ENCODE data around the gene ATP11B. TPM values are rescaled to one million over a fixed set of nuclear protein-coding genes. Genes with fewer than 3 reads are reported as not detected.

The ATP11B gene
- total and polyA plus RNA-seq, 2 of the 8 experiments (the other 6 are each of a cell fraction or from before 2014, with no cell fraction given): 5.1 to 26.5 TPM

GRCh38 chr3:182969853-182970252 lies 176.5 kb downstream of the ATP11B start:
- H3K9ac ChIP-seq (replicated peaks in 1 of 4; ENCODE audit: extremely low read depth in 1 of 4, low read depth in 3 of 4, low read length in 3 of 4): no peak overlapping the region
- POLR2A ChIA-PET (ENCODE audit: partially characterized antibody): interaction anchor here (1.7 kb wide), 1 partner anchor 12 kb away, joined by 3 read pairs; no protein-coding TSS in a partner anchor

More at GRCh38 chr3:182969853-182970252, 176.5 kb downstream of the ATP11B start:
- Histone ChIP-seq H3K4me2 (ENCODE audit: insufficient read depth in 1 of 2, low read depth in 2 of 2, low read length in 2 of 2) (no peak overlapping the region), H2BK15ac (ENCODE audit: low read length) (no peak overlapping the region), H2BK12ac (ENCODE audit: low read depth, low read length) (no peak overlapping the region), H3K4me1 (replicated peaks in 1 of 4; ENCODE audit: control insufficient read depth in 3 of 4, insufficient read depth in 4 of 4, low read length in 3 of 4) (peaks cover 0 to 3% (median 1%) of the 10 kb centered on the region in 4 experiments; a peak in 4 of 7 replicates), H3K56ac (replicated peaks; ENCODE audit: insufficient read length, low read depth, low read length) (no peak overlapping the region), H3K36me3 (ENCODE audit: control insufficient read depth in 2 of 4, insufficient read depth in 4 of 4, low read length in 3 of 4) (no peaks in the 10 kb centered on the region), H3K27ac (ENCODE audit: low read depth, low read length) (no peak overlapping the region), H3K23ac (ENCODE audit: insufficient read length) (no peak overlapping the region), H3K27me3 (replicated peaks in 1 of 4; ENCODE audit: control insufficient read depth in 3 of 4, extremely low read depth in 1 of 4, insufficient read depth in 3 of 4, low read length in 3 of 4) (no peaks in the 10 kb centered on the region), H3K79me2 (ENCODE audit: control insufficient read depth in 1 of 2, insufficient read depth in 2 of 2, low read length in 2 of 2) (peaks cover 0 to 95% of the 10 kb centered on the region in 2 experiments; a peak in 3 of 4 replicates), H3K4me3 (ENCODE audit: extremely low read depth in 1 of 4, insufficient read depth in 2 of 4, low read depth in 3 of 4, low read length in 4 of 4) (no peak overlapping the region), H2AFZ (ENCODE audit: low read length) (no peak overlapping the region), H3K79me1 (ENCODE audit: low read depth, low read length) (peaks cover 3% of the 10 kb centered on the region), H3K4ac (replicated peaks; ENCODE audit: insufficient read length, low read depth, low read length) (no peak overlapping the region), H2BK5ac (ENCODE audit: low read depth, low read length) (no peak overlapping the region), H2AK5ac (ENCODE audit: low read depth, low read length) (no peak overlapping the region), H3K9me3 (ENCODE audit: insufficient read depth in 2 of 2, low read depth in 1 of 2, low read length in 1 of 2) (no peaks in the 10 kb centered on the region), H4K8ac (ENCODE audit: extremely low read depth, insufficient read depth, low read length) (no peak overlapping the region), H3K23me2 (ENCODE audit: low read depth, low read length) (no peaks in the 10 kb centered on the region), H4K91ac (replicated peaks; ENCODE audit: insufficient read length, low read length) (no peak overlapping the region), H2BK20ac (ENCODE audit: low read length) (no peak overlapping the region), H3K14ac (ENCODE audit: insufficient read length) (no peak overlapping the region), H3K18ac (ENCODE audit: extremely low read depth, low read length) (0 out of 2 replicates have a peak overlapping the region, but pooled peaks have one; percentile 15), H4K5ac (ENCODE audit: insufficient read length, low read depth, low read length) (no peak overlapping the region), H2BK120ac (replicated peaks; ENCODE audit: low read depth, low read length) (no peak overlapping the region), H4K20me1 (replicated peaks in 1 of 2; ENCODE audit: control insufficient read depth in 1 of 2, insufficient read depth in 2 of 2, low read length in 2 of 2) (peaks cover 0 to 2% of the 10 kb centered on the region in 2 experiments)
- TF ChIP-seq ZNF274 (IDR thresholded peaks at IDR 0.05; ENCODE audit: borderline replicate concordance, extremely low read depth, low read length): no peak
- TF ChIP-seq ATF2 (IDR thresholded peaks at IDR 0.05; ENCODE audit: low read length): no peak
- no peak for TF ChIP-seq SRF (IDR thresholded peaks at IDR 0.05; ENCODE audit: low read depth, low read length)
- no peak for TF ChIP-seq POU5F1 (IDR thresholded peaks at IDR 0.05; ENCODE audit: low read depth, low read length)
- 91% methylated on average over 7 of the region's 7 CpGs; no CpG with 5 or more reads in 1 of the 2 experiments for WGBS, 2 experiments (ENCODE audit: extremely low coverage in 1 of 2, insufficient coverage in 1 of 2, insufficient read length in 1 of 2, insufficient replicate concordance in 2 of 2, low coverage in 1 of 2, low lambda C conversion rate in 2 of 2, missing lambda C conversion rate in 1 of 2)
- FAIRE-seq: no peak
- DNase-seq (ENCODE audit: low read depth in 1 of 2, low spot score in 2 of 2): no peak
- CTCF ChIA-PET (ENCODE audit: partially characterized antibody): interaction anchor here (1.6 to 1.9 kb wide), 2 partner anchors 9 to 12 kb away, joined by 4 read pairs; no protein-coding TSS in a partner anchor

All from H1 (cell line).